GM21737 (cell line): ENCODE measurements around the gene PRKAR2B.

Experiments
- ATAC-seq: cut with Tn5 transposase; IDR thresholded peaks from one replicate; pipeline ENCODE4 v1.9.1; 2021; ENCODE audit warnings: mild to moderate bottlenecking, moderate library complexity; ENCODE audit not compliant: unreplicated experiment

The PRKAR2B gene

DNA sequence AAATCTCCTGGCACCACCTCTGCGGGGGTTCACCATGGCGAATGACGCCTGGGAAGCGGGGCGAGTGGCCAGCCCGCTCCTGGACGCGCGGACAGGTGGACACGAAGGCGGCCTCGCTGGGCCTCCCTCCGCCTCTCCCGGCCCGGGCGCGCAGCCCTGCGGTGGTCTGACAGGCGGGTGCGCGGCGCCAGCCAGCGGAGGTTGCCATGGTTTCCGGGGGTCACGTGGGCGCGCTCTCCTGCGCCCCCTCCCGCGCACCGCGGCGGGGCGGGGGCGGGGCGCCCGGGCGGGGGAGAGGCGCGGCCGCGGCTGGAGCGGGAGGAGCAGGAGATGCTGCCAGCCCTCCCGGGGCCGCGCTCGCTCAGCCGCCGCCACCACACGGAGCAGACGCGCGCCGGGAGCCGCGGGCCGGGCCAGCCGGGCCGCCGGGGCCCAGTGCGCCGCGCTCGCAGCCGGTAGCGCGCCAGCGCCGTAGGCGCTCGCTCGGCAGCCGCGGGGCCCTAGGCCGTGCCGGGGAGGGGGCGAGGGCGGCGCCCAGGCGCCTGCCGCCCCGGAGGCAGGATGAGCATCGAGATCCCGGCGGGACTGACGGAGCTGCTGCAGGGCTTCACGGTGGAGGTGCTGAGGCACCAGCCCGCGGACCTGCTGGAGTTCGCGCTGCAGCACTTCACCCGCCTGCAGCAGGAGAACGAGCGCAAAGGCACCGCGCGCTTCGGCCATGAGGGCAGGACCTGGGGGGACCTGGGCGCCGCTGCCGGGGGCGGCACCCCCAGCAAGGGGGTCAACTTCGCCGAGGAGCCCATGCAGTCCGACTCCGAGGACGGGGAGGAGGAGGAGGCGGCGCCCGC is at the start of gene PRKAR2B:
Gene PRKAR2B (plus strand): TSS at position 359 of the 848 bp plus-strand sequence. CDS start 203 bp downstream, at position 562.
- peak; percentile 89 for ATAC-seq

DNA sequence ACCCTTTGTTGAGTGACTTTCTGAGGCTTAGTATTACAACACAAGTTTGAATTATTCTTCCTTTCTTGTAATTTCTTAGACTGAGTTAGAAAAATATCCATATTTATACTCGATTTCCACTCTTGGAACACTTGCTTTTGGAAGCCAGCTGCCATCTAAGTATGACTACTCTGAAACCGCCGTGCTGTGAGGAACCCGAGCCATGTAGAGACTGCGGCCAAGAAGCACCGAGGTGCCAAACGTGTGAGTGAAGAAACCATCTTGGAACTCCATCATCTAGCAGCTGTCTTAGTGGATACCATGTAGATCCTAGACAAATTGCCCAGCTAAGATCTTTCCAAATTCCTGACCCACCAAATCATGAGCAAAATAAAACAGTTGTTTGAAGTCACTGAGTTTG is 49.7 kb upstream of the PRKAR2B start:
- no peak for ATAC-seq

DNA sequence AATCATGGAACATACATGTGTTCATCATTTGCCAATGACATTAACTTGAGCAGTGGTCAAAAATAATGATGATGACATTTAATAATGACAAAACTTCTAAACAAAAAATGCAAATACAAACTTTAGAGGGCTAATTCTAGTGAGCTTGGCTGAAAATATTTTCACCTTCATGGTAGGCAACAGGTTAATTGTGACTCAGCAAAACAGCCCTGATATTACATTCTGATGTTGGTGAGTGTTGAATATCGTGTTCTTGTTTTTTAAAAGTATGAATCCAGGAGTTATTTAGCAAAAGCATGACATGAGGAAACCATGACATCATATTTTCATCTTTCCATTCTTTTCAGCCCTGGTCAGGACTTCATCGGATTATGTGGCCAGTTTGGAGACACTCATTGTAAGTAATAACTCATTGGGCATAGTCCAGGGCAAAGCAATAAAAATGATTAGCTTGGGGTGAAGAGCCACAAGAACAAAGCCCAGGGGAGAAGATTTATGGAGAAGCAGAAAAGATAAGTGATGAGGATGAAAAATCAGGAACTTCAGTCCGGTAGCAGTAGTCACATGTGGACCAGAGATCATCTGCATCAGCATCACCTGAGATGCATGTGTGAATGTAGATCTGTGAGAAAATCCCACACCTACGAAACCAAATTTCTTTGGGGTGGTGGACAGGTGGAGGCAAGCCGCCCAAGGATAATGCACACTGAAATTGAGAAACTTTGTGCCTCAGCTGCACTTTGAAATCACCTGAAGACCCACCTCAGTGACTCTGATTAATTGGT is 46.8 kb upstream of the PRKAR2B start:
- no peak for ATAC-seq

- no peak for ATAC-seq
Observed at GRCh38 chr7:106999023-106999422, 45.5 kb upstream of the PRKAR2B start.

DNA sequence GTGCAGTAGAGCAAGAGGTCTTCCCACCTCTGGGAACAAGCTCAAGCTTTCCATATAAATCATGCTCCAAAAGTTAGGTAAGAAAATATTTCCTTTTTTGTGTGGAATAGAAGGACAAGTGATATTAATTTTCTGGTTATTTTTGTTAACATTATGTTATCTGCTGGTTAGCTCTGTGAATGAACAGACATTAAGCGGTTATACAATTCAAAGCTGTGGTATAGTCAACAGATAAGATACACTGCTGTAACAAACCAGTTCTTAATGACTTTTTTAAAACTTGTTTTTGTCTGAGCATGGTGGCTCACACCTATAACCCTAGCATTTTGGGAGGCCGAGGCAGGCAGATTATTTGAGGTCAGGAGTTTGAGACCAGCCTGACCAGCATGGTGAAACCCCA is 43.0 kb upstream of the PRKAR2B start:
- ATAC-seq, result no peak

DNA sequence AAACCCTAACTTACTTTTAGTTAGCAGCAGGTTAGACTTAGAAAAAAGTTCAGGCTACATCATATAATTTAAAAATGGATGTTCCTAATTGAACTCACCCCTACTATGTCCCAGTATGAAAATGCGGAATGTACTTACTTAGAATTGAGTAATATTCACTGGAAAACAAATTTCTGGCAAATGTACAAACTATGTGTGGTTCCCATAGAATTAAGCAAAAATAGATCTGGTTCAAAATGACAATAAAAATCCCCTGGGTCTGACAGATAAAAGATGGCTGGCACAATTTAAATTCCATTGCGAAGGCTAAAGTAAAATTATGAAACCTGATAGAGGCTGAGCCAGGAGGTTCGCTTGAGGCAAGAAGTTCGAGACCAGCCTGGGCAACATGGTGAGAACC is 42.4 kb upstream of the PRKAR2B start:
- no peak for ATAC-seq

- ATAC-seq, result no peak
Observed at GRCh38 chr7:107002529-107002998, 41.9 kb upstream of the PRKAR2B start.

- ATAC-seq, result no peak
Observed at GRCh38 chr7:107007007-107007891, 37.3 kb upstream of the PRKAR2B start.

DNA sequence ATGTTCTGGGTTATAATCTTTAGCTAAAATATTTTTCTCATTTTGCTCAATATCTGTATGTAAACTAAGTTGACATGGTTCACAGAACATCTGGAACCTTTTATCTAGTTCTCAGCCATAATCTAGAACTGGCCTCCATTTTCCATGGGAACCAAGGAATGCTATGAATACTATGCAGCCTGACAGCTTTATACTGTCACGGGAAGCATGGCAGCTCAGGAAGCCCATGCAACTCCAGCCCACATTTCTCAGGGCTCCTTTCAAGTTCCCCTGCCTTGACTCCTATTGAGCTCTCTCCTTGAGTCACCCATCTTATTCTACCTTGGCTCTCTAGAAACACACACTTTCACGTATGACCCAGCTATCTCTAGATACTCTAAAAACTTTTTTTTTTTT is 36.6 kb upstream of the PRKAR2B start:
- ATAC-seq, result no peak

DNA sequence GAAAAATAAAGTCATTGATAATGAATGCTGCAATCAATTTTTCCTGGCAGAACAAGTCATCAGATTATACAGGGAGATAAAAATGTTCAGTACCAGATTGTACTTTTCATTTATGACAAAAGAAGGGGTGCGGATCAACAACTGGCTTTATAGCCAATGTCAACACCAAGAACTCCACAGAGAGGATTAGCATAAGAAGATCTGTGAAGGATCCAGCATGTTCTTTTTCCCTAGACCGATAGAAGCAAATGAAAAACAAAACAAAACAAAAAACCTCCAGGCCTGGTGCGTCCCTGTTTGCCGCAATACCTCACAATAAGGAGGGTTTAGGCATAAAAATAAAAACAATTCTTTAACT is 34.7 kb upstream of the PRKAR2B start:
- ATAC-seq, result no peak

GRCh38 chr7:107012691-107013090 is 31.8 kb upstream of the PRKAR2B start:
- no peak for ATAC-seq

- ATAC-seq, result no peak
Observed at GRCh38 chr7:107014387-107015023, 30.0 kb upstream of the PRKAR2B start.

DNA sequence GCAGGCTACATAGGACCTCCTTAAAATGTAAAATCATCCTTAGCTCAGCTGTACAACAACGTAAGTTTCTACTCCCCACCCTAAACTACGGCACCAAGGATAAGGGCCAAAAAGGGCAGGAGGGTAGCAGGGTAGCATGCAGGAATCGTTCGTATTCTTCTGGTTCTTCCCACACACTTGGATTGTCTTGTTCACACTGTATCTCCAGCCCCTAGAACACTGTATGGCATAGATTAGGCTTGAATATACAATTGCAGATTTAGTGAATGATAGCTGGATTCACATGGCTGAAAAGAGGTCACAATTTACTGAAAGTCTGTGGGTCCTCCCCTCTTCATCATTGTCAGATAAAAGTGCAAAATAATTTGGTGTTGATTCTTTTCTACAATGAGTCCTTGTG is 28.2 kb upstream of the PRKAR2B start:
- no peak for ATAC-seq

GRCh38 chr7:107017965-107018719 is 26.4 kb upstream of the PRKAR2B start:
- no peak for ATAC-seq

GRCh38 chr7:107020400-107020799 is 24.1 kb upstream of the PRKAR2B start:
- ATAC-seq, result no peak

- no peak for ATAC-seq
Observed at GRCh38 chr7:107021600-107021999, 22.9 kb upstream of the PRKAR2B start.

DNA sequence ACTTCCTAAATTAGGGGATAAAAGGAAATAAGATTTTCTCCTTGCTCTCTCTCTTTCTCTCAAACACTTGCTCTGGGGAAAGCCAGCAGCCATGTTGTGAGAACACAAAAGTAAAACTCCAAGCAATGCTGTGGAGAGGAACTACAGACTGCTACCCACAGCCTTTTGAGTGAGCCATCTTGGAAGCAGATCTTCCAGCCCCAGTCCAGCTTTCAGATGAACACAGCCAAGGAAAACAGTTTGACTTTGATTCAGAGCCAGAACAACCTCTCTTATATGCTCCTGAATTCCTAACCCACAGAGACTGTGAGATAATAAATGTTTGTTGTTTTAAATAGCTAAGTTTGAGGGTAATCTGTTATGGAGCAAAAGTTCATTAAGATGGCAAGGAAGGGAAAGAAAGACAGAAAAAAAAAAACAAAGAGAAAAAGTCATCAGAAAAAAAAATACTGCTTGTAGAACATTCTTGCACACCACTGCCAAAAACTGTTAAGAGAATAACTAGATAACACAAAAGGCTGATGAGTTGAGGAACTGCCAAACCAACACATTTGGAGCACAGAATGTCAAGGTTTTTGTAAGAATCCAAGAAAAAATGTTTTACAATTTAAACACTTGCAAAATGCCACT is 20.9 kb upstream of the PRKAR2B start:
- no peak for ATAC-seq

- no peak for ATAC-seq
Observed at GRCh38 chr7:107024906-107025305, 19.6 kb upstream of the PRKAR2B start.

DNA sequence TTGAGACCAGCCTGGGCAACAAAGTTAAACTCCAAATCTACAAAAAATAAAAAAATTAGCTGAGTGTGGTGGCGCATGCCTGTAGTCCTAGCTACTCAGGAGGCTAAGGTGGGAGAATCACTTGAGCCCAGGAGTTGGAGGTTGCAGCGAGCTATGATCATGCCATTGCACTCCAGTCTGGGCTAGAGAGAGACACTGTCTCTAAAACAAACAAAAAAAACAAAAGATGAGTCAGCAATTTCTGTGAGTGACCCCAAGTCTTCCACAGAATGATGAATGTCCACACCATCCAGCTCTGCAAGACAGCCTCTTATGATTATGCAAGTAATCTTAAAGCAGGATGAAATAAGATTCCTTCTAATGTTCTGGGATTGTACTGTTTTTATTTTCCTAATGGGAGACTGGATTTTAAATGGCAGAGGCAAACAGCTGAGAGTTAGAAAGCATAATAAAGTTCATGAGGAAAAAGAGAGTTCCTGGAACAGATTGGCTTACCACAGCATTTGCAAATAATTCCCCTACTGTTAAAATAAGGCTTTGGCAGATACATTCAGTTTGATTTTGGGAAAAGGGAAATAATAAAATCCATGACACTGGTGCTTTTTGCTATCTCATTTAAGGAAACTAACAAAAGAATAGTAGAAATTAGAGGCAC is 18.9 kb upstream of the PRKAR2B start:
- no peak for ATAC-seq
